SU-DHL-6 (cell line): ENCODE results near the gene ACSL5.
"Not testable (repeated sequence)": the region's sequence is repeated elsewhere in the genome, so short reads cannot be mapped to it uniquely, and the experiment has no call there.

Experiments
- H2AFZ ChIP-seq: fragments of 200-600 bp; sonication (generic); 2 replicates; pipeline ENCODE4 v1.6.1; 2014; ENCODE audit warnings: low read depth, mild to moderate bottlenecking, moderate library complexity, mixed read lengths, antibody characterized with exemption, low read length; ENCODE audit not compliant: severe bottlenecking
- H3F3A ChIP-seq: fragments of 200-600 bp; shearing (Covaris generic); 2 replicates; pipeline ENCODE4 v1.6.0; 2016; ENCODE audit warnings: antibody characterized with exemption, mild to moderate bottlenecking; ENCODE audit not compliant: insufficient read depth
- H3K27ac ChIP-seq: fragments of 200-600 bp; sonication (generic); 2 replicates; pipeline ENCODE4 v1.5.1; 2016; ENCODE audit warnings: low read depth, mild to moderate bottlenecking, low read length, moderate library complexity, mixed read lengths
- H3K27me3 ChIP-seq: fragments of 200-600 bp; sonication (generic), shearing (Covaris generic); 2 replicates; pipeline ENCODE4 v1.6.0; 2014; ENCODE audit warnings: mild to moderate bottlenecking, low read length
- H3K36me3 ChIP-seq: fragments of 200-600 bp; sonication (generic); 2 replicates; pipeline ENCODE4 v1.6.1; 2014; ENCODE audit warnings: mild to moderate bottlenecking, low read length, mixed read lengths
- H3K4me2 ChIP-seq: fragments of 300-600, 200-600 bp; shearing (Covaris generic), sonication (generic); 2 replicates; pipeline ENCODE4 v1.6.0; 2014; ENCODE audit warnings: low read length, low read depth, mild to moderate bottlenecking; ENCODE audit not compliant: poor library complexity, severe bottlenecking
- H3K4me3 ChIP-seq: fragments of 200-600 bp; sonication (generic); 2 replicates; pipeline ENCODE4 v1.5.1; 2014; ENCODE audit warnings: antibody characterized with exemption, low read length, mild to moderate bottlenecking, mixed read lengths; ENCODE audit not compliant: insufficient read depth, poor library complexity, severe bottlenecking
- H3K79me2 ChIP-seq: fragments of 200-600 bp; sonication (generic); 2 replicates; pipeline ENCODE4 v1.6.1; 2014; ENCODE audit warnings: mild to moderate bottlenecking, low read length, moderate library complexity; ENCODE audit not compliant: insufficient read depth
- H3K9ac ChIP-seq: fragments of 200-600 bp; sonication (generic); 2 replicates; pipeline ENCODE4 v1.7.0; 2014; ENCODE audit warnings: mild to moderate bottlenecking, low read length
- H3K9me2 ChIP-seq: fragments of 200-600 bp; sonication (generic); replicated peaks from 2 replicates; pipeline ENCODE4 v1.6.1; 2014; ENCODE audit warnings: low read length; ENCODE audit not compliant: insufficient read depth
- H3K9me3 ChIP-seq: fragments of 200-600 bp; sonication (generic); 2 replicates; pipeline ENCODE4 v1.6.1; 2014; ENCODE audit warnings: low read length, mixed read lengths; ENCODE audit not compliant: insufficient read depth
- H4K20me1 ChIP-seq: fragments of 200-600 bp; sonication (generic); 2 replicates; pipeline ENCODE4 v1.6.1; 2014; ENCODE audit warnings: low read depth, mild to moderate bottlenecking, antibody characterized with exemption, low read length, moderate library complexity, mixed read lengths
- EZH2phosphoT487 ChIP-seq: fragments of 200-600 bp; sonication (generic), shearing (Covaris generic); conservative IDR thresholded peaks from 2 replicates; pipeline ENCODE4 v1.6.1; 2018; ENCODE audit warnings: mild to moderate bottlenecking, antibody characterized with exemption, low read length, moderate library complexity, mixed read lengths
- TF ChIP-seq, protein P1 (sequence below): fragments of 200-600 bp; sonication (generic); IDR thresholded peaks from one replicate; pipeline ENCODE4 v1.5.1; 2017; ENCODE audit warnings: antibody characterized with exemption, mild to moderate bottlenecking, low read length, moderate library complexity; ENCODE audit not compliant: insufficient read depth, poor library complexity, severe bottlenecking

ACSL5 gene

DNA sequence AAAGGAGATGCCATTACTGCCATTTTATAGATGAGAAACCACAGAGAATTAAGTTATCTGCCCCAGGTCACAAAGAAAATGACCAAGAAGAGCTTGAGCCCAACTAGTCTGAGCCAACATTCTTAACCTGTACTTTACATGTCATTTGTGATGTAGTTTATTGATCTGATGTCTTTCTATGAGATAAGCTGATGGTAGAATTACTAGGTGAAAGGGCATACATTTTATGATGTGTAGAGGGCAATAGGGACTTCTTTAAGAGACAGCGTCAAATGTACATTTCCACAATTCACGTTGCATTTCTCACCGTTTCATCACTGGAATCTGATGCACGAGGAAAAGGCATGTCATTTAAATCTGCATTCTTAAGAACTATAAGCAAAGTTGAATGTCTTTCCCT, 11.3 kb downstream of the ACSL5 start:
- no peak for TF ChIP-seq EZH2phosphoT487
- TF ChIP-seq, protein P1, sequence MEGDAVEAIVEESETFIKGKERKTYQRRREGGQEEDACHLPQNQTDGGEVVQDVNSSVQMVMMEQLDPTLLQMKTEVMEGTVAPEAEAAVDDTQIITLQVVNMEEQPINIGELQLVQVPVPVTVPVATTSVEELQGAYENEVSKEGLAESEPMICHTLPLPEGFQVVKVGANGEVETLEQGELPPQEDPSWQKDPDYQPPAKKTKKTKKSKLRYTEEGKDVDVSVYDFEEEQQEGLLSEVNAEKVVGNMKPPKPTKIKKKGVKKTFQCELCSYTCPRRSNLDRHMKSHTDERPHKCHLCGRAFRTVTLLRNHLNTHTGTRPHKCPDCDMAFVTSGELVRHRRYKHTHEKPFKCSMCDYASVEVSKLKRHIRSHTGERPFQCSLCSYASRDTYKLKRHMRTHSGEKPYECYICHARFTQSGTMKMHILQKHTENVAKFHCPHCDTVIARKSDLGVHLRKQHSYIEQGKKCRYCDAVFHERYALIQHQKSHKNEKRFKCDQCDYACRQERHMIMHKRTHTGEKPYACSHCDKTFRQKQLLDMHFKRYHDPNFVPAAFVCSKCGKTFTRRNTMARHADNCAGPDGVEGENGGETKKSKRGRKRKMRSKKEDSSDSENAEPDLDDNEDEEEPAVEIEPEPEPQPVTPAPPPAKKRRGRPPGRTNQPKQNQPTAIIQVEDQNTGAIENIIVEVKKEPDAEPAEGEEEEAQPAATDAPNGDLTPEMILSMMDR, result no peak
- no peak overlapping the region for H2AFZ ChIP-seq
- H4K20me1 ChIP-seq, result no peaks in the 10 kb centered on the region

DNA sequence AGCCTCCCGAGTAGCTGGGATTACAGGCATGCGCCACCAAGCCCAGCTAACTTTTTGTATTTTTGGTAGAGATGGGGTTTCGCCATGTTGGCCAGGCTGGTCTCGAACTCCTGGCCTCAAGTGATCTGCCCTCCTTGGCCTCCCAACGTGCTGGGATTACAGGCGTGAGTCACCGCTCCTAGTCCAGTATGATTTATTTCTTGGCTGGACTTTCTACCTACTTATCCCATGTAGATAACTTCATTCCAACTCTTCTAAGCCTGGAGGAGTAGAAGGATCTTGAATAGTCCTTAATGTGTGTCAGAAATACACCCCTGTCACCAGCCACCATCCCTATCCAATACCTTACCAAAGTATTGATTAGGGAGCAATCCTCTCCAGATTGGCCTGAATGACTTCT, 14.1 kb downstream of the ACSL5 start:
- not testable (repeated sequence) for H3K27ac ChIP-seq, H3F3A ChIP-seq, H3K4me2 ChIP-seq, H3K4me3 ChIP-seq, H4K20me1 ChIP-seq, H3K9me3 ChIP-seq, H2AFZ ChIP-seq, H3K36me3 ChIP-seq, H3K9ac ChIP-seq, H3K9me2 ChIP-seq, H3K27me3 ChIP-seq
- H3K79me2 ChIP-seq, result peaks cover 11% of the 10 kb centered on the region

More for the DNA sequence above, 11.3 kb downstream of the ACSL5 start:
- Histone ChIP-seq H3K9me3 (no peaks in the 10 kb centered on the region), H3K27me3 (no peaks in the 10 kb centered on the region), H3K9me2 (no peaks in the 10 kb centered on the region), H3K4me3 (no peak overlapping the region), H3K27ac (no peak overlapping the region), H3K36me3 (no peaks in the 10 kb centered on the region), H3K79me2 (peaks cover 9% of the 10 kb centered on the region; the same call in 1 of the 2 replicates), H3F3A (no peaks in the 10 kb centered on the region), H3K9ac (no peak overlapping the region), H3K4me2 (no peak overlapping the region)

DNA sequence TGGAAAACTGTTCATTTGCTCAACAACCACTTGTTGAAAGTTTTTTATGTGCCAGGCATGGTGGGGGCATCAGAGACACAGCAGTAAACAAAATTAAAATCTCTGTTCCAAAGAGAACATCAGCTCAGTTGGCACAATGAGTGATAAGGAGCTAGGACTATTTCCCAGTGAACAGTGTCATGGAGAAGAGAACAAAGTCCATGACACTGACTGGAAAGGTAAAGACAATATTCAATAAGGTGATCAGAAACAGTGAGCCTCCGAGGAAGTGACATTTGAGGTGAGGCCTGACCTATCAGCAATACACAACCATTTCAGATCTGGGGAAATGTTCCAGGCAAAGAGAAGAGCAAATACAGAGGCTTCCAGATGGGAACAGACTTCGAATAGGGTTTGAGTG, 14.6 kb downstream of the ACSL5 start:
- TF ChIP-seq, protein P1, result no peak
- TF ChIP-seq EZH2phosphoT487, result no peak
- Histone ChIP-seq H2AFZ (no peak overlapping the region), H3K36me3 (no peaks in the 10 kb centered on the region), H3K27ac (no peak overlapping the region), H3K79me2 (peaks cover 15% of the 10 kb centered on the region), H3K9ac (no peak overlapping the region), H3K4me3 (no peak overlapping the region), H4K20me1 (no peaks in the 10 kb centered on the region), H3K4me2 (no peak overlapping the region), H3F3A (no peaks in the 10 kb centered on the region), H3K9me2 (no peaks in the 10 kb centered on the region), H3K27me3 (no peaks in the 10 kb centered on the region), H3K9me3 (no peaks in the 10 kb centered on the region)

DNA sequence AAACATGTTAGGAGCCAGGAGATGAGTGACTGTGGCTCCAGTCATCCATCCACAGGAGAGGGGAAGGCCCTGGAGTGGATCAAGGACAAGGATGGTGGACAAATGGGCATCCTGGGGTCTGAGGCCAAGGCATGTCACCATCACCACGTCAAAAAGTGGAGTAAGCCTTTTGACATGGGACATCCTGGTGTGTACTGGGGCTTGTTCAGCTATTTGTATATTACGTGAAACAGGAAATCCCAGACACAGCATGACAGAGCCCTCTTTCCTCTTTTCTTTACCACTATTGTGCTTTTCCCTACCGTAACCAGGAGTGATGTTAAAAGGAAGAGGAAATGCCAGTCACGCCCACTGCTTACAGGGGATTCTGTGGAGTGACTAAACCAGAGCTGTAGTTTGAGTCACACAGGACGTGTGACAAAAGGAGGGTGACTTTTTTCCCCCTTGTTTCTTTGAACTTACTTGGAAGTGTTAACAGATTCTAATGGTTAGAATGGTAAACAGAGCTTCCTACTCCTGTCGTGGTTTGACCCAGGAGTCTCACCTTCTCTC, 15.4 kb downstream of the ACSL5 start:
- H3K79me2 ChIP-seq, result peaks cover 15% of the 10 kb centered on the region
- no peak overlapping the region for H2AFZ ChIP-seq

More for the DNA sequence above, 15.4 kb downstream of the ACSL5 start:
- Histone ChIP-seq H4K20me1 (no peaks in the 10 kb centered on the region), H3K27me3 (no peaks in the 10 kb centered on the region), H3K27ac (no peak overlapping the region), H3K4me3 (no peak overlapping the region), H3K9me2 (no peaks in the 10 kb centered on the region), H3F3A (no peaks in the 10 kb centered on the region), H3K4me2 (no peak overlapping the region), H3K9me3 (no peaks in the 10 kb centered on the region), H3K9ac (no peak overlapping the region), H3K36me3 (no peaks in the 10 kb centered on the region)
- TF ChIP-seq, protein P1, result no peak
- no peak for TF ChIP-seq EZH2phosphoT487
